Activated T-cell treated with anti-CD3 and anti-CD28 coated beads, Interleukin-2, amount 50 U/mL, for 48 hours (primary cell): Measurements from ENCODE around the gene MGST3.
A peak's percentile ranks its signal among the peaks of the same experiment; 100 is the strongest.
"Not testable (repeated sequence)": the region's sequence is repeated elsewhere in the genome, so short reads cannot be mapped to it uniquely, and the experiment has no call there.

ENCODE experiments used
- DNase-seq, 2 experiments: peaks; one replicate each; pipeline ENCODE4 v3.0.0-alpha.2; 2020

The MGST3 gene

DNA sequence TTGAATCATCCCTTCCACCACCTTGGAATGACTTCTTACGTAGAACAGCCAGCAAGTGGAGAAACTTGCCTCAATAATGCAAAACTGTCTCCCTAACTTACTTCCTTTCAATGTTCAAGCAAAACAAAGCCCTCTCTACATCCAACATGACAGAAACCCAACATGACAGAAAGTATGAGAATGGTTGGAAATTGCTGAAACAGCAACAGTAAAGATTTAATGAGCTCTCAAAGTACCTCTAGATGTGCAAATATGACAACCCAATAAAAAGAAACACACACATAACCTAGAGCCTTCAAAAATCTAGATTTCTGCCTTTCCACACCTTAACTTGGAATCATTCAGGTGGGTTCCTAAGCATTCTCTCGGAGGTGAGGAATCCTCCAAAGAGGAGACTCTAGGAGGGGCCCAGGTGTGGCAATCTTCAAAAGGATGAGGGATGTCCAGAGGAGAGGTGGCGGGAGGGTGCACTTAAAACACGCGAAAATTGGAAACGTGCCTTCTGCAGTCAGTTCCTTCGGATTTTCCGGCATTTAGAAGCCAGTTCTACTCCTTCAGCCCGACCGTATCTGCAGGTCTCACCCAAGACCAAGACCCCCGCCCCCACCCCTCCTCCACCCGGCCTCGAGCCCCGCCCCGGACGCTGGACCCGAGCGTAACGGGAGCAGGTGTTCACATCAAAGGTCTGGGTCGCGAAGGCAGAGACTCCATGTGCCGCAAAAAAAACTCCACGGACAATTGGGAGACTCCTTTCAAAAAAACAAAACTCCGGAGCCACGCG lies 996 bp upstream of the MGST3 start:
- DNase-seq = no peak

- DNase-seq = peak; percentile 70 to 74
These were observed 513 bp downstream of the MGST3 start for GRCh38 chr1:165631342-165632151.

GRCh38 chr1:165632152-165632469 lies 1.1 kb downstream of the MGST3 start:
- DNase-seq = no peak

DNA sequence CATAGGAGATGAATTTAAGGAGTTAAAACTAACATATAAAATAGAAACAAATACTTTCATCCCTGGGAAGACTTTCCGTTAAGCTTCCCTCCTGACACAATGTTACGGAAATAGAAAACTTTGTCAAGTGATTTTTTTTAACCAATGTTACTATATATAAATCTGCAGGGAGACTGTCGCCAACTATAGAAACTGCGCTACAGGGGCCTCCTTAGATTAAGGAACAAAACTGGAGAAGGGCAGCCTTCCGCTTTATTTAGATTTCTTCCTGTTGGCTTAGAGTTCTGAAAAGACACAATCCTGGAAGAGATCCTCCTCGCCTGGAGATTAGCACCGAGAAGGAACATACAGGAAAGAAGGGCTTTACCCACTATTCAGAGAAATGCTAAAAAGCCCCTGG lies 1.5 kb downstream of the MGST3 start:
- DNase-seq = no peak

DNA sequence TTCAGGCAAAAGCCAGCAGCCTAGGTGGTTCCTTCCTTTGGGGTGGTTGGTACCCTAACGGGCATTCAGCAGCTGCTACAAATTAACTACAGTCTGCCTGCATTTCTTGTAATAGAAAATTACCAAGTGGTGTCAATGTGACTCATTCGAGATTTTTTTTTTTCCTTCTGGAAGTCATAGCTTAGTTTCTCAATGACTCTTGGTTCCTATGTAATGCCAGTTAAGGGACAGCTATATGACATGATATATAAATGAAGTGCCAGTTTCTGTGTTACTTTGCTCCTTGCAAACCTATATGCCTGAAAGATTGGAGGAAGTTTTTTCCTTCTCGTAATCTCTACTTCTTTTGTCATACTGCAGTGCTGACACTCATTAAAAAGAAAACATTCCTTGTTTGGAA lies 2.6 kb downstream of the MGST3 start:
- no peak for DNase-seq

- DNase-seq = no peak
These were observed 3.3 kb downstream of the MGST3 start for GRCh38 chr1:165634154-165634921.

DNA sequence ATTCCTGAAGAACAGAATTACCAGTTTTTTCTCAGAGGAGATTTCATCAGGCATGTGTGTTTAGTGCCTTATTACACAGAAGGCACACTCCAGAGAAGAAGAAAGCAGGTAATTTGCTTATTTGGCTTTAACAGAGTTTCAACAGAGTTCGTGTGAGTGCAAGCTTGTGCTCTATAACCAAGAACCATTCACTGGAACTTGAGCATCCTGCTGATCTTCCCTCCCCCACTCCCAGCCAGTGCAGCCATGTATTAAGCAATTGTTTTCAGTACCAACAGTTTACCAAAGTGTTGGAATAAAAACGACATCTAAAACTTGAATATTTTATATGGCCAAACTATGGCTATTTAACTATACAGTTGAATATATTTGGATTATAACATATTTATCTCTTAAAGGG lies 4.3 kb downstream of the MGST3 start:
- DNase-seq = no peak

DNA sequence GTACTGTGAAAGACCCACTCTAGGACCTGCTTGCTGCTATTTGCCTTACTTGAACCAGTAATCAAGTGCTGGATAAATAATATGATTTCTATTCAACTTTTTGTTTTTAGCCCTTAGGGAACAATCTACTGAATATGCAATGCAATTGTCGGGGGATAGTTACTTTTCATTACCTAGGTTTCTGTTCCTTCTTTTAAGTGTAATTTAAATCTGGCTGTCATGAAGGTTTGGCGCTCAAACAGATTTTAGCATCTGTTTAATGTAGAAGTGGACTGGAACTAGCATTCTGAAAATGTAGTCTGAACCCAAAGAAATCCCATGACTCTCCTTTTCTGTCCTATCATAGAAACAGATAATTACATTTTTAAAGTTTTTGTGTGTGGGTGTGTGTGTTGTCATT lies 4.8 kb downstream of the MGST3 start:
- DNase-seq = no peak

GRCh38 chr1:165637427-165637826 lies 6.4 kb downstream of the MGST3 start:
- DNase-seq = no peak

DNA sequence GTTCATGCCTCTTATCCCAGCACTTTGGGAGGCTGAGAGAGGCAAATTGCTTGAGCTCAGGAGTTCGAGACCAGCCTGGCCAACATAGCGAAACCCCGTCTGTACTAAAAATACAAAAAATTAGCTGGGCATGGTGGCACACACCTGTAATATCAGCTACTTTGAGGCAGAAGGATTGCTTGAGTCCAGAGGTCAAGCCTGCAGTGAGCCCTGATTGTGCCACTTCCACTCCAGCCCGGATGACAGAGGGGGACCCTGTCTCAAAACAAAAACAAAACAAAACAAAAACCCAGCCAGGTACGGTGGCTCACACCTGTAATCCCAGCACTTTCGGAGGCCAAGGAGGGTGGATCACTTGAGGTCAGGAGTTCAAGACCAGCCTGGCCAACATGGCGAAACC lies 7.2 kb downstream of the MGST3 start:
- DNase-seq = not testable (repeated sequence)

DNA sequence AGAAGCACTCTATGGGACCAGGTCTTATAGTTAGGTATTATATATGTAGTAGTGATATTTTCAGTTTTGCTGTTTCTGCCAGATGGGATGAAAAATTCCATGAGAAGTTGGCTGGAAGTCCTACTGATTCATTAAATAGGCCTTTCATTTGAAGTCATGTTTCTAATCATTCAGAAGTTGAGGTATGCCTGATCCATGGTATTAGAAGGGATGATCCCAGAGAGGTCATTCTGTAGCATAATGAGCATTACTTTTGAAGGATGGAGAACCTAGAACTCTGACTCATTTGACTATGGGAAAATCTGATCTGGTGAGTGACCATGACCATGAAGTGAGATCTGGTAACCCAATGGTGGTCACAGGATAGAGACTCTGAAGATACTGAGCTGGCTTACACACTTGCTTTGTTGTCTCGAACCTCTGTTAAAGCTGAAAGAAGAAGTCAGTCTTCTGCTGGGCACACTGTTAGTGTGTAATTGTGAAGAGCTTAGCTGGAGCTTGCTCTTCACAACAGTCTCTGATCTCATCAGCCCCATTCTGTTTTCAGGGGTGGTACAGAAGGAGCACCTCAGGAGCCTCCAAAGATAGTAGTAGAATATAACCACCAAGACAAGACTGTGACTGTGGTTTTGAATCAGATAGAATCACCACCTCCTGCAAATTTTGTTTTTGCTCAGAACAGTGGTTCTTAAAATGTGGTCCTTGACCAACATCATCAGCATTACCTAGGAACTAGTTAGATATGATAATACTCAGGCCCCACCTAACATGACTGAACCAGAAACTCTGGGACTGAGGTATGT lies 9.0 kb downstream of the MGST3 start:
- DNase-seq = no peak

DNA sequence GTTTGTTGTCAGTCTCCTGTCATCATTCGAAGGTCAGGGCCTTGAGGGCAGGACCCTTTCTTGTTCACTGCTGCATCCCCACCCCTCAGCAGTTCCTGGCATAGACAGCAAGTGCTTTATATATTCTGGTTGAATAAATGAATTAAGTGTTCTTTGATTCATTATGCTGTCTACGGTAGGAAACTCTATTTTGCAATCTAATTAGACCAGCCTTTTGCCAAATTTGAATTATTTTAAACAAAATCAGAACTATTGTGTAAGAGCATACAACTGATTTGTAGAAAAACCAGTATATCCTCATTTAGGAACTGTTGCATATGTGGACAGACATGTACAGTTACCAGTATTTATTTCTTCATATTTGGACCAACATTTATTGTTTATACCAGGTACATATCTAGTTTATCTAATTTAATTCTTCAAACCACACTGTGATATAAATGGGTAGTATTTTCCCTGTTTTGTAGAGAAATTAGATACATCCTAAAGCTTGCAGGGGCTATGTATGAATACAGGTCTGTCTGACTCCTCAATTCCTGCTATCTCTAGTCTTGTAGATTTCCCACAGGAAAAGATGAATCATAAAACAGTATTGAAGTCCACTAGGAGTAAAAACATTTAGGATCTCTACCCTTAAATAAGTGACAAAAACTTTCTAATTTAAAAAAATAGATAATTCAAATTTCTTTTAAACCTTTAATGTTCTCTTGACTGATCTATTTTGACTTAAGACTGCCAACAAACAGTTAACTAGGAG lies 10.4 kb downstream of the MGST3 start:
- DNase-seq = no peak

DNA sequence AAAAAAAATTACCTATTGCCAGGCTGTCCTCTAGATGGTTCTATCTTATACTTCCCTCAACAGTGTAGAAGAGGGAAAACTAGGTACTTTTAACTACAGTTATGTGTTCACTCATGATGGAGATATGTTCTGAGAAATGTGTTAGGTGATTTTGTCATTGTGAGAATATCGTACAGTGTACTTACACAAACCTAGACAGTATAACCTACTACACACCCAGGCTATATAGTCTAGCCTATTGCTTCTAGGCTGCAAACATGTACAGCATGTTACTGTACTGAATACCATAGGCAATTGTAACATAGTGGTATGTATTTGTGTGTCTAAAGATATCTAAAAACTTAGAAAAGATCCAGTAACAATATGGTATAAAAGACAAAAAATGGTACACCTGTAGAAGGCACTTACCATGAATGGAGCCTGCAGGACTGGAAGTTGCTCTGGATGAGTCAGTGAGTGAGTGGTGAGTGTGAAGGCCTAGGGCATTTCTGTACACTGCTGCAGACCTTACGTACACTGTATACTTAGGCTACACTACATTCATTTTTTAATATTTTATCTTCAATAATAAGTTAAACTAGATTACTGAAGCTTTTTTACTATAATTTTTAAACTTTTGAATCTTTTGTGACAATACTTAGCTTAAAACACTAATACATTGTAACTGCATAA lies 13.2 kb downstream of the MGST3 start:
- no peak for DNase-seq

- DNase-seq = no peak
These were observed 14.8 kb downstream of the MGST3 start for GRCh38 chr1:165645654-165646366.

DNA sequence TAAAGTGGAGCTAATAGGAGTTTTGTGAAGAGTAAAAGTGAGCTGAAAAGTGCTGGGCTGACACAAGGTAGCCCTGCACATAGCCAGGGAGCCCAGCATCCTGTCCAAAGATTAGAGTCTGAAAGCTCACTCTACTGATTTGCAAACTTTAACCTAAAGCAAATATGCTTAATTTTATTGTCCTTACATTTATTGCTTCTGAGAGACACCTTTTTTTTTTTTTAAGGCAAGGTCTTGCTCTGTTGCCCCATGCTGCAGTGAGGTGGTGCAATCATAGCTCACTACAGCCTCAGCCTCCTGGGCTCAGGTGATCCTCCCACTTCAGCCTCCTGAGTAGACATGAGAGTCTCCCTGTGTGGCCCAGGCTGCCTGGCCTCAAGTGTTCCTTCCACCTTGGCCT lies 16.5 kb downstream of the MGST3 start:
- no peak for DNase-seq

- no peak for DNase-seq
These were observed 16.9 kb downstream of the MGST3 start for GRCh38 chr1:165647970-165648369.

- no peak for DNase-seq
These were observed 18.0 kb downstream of the MGST3 start for GRCh38 chr1:165648919-165649572.

DNA sequence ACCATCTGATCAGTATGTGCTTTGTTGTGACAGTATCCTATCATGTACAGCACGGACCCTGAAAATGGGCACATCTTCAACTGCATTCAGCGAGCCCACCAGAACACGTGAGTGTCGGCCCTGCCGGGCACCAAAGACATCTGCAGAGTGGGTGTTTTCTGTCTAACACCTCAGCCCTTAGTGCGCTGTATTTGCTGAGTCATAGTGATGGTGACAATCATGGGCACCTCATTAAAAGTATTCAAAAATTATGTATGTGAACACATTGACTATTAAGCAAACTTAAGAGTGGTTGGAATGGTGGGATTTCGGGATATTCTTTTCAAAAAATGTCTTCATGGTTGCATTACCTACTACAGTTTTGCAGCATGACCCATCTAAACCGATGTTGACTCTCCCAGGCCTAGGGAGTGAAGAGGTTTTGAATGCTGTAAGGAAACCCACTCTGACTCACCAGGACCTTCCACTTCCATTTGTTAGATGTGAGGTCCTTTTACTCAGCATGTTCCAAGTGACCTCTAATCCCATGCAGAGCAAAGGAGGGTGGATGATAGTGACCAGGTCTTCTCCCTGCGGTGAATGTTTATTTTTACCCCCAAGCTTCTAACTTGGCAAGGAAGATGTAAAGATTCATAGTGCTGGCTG lies 20.1 kb downstream of the MGST3 start:
- no peak for DNase-seq

GRCh38 chr1:165658766-165659580 lies 27.9 kb downstream of the MGST3 start:
- not testable (repeated sequence) for DNase-seq
